ENCODE data around the gene GJC1. TPM values are rescaled to one million over a fixed set of nuclear protein-coding genes. Genes with fewer than 3 reads are reported as not detected.

GJC1 gene
- total and polyA plus RNA-seq, 9 of the 15 experiments (the other 6 are each of a cell fraction or from before 2014, with no cell fraction given), result 0.04 to 1.4 (median 0.18) TPM; not detected in 1

- ChIA-PET POLR2A (interaction anchor here (0.8 kb wide), 1 partner anchor 10 kb away, joined by 3 read pairs; no protein-coding TSS in a partner anchor), CTCF (ENCODE audit: low intra/inter-chr PET ratio) (no interaction called here)
- Histone ChIP-seq H3K9me1 (ENCODE audit: control insufficient read depth, insufficient read depth, low read length) (no peaks in the 10 kb centered on the region), H3K36me3 (ENCODE audit: control insufficient read depth, insufficient read depth, low read length) (no peaks in the 10 kb centered on the region), H3K9me3 (replicated peaks; ENCODE audit: control insufficient read depth, insufficient read depth, low read depth, low read length) (no peaks in the 10 kb centered on the region), H3K27ac (ENCODE audit: extremely low read depth, low read depth, low read length) (no peak overlapping the region), H4K20me1 (replicated peaks; ENCODE audit: control insufficient read depth, insufficient read depth, low read length) (peaks cover 5% of the 10 kb centered on the region), H3K4me2 (ENCODE audit: insufficient read depth, low read length) (no peak overlapping the region), H3K27me3 (ENCODE audit: control insufficient read depth in 2 of 2, insufficient read depth in 2 of 2, low read length in 2 of 2) (peaks cover 2 to 21% of the 10 kb centered on the region in 2 experiments; a peak in 4 of 5 replicates), H2AFZ (ENCODE audit: low read depth, low read length) (no peak overlapping the region), H3K9ac (ENCODE audit: insufficient read depth in 1 of 2, low read depth in 2 of 2, low read length in 2 of 2) (no peak overlapping the region), H3K4me1 (replicated peaks in 1 of 2; ENCODE audit: control insufficient read depth in 2 of 2, insufficient read depth in 2 of 2, low read length in 2 of 2) (peaks cover 4 to 42% of the 10 kb centered on the region in 2 experiments; a peak in 3 of 5 replicates), H3K79me2 (ENCODE audit: control insufficient read depth, insufficient read depth, low read length) (no peaks in the 10 kb centered on the region), H3K4me3 (no peak overlapping the region)
- intact Hi-C loops (cut with micrococcal nuclease), result loop anchor here (10.0 kb wide), 2 partner anchors 235 to 245 kb away; no protein-coding TSS in a partner anchor
- no TSS peak for BruUV-seq (replicated peaks)
- DNase-seq (ENCODE audit: extremely low read depth in 1 of 4, low spot score in 3 of 4) (no peak), ATAC-seq (no peak), FAIRE-seq (no peak)
- in situ Hi-C loops (cut with MboI), result loop anchor here (10.0 kb wide), 1 partner anchor 245 kb away; no protein-coding TSS in a partner anchor
- 31% methylated on average over 9 of the region's 15 CpGs for whole genome bisulfite sequencing (ENCODE audit: insufficient coverage, low coverage, missing lambda C conversion rate)
- TF ChIP-seq PREB (CRISPR knock-in tag; IDR thresholded peaks at IDR 0.05) (no peak), LCOR (CRISPR knock-in tag; IDR thresholded peaks at IDR 0.05) (no peak), CUX1 (CRISPR knock-in tag; IDR thresholded peaks at IDR 0.05) (no peak), KLF16 (IDR thresholded peaks at IDR 0.05) (no peak), ZNF780A (CRISPR knock-in tag; IDR thresholded peaks at IDR 0.05) (no peak), ZEB2 (IDR thresholded peaks at IDR 0.05) (no peak), ZNF431 (CRISPR knock-in tag; IDR thresholded peaks at IDR 0.05) (no peak), RERE (CRISPR knock-in tag; IDR thresholded peaks at IDR 0.05; ENCODE audit: borderline replicate concordance) (no peak)
Observed at GRCh38 chr17:44769647-44770084, 60.4 kb downstream of the GJC1 start.
